Caco-2 (cell line): ENCODE measurements around the gene TMEM252. TPM values are rescaled to one million over a fixed set of nuclear protein-coding genes. Genes with fewer than 3 reads are reported as not detected.

Experiments
- BruUV-seq: library from RNA; stranded (reverse); fragments of 400-500 nt; replicated peaks from 2 replicates; lab custom pipeline; 2021; lab: Mats Ljungman, UMichigan
- CTCF ChIA-PET: fragments of 300-600 bp; sonication (Branson Sonifier 250); formaldehyde crosslinking; loops from one replicate; lab custom pipeline; 2022; ENCODE audit warnings: antibody characterized with exemption; lab: Charles Lee
- POLR2A ChIA-PET: fragments of 300-600 bp; sonication (Branson Sonifier 250); formaldehyde crosslinking; loops from one replicate; lab custom pipeline; 2022; ENCODE audit warnings: antibody characterized with exemption; lab: Charles Lee
- DNase-seq, 2 experiments: peaks; one replicate each; pipeline versions ENCODE4 v3.0.0 to v3.0.0-alpha.2; 2020 to 2022
- H3K27me3 ChIP-seq: replicated peaks from 2 replicates; pipeline ENCODE4 v1.6.0; 2011; ENCODE audit warnings: low read length; ENCODE audit not compliant: control insufficient read depth, insufficient read depth
- H3K36me3 ChIP-seq: 2 replicates; pipeline ENCODE4 v1.5.1; 2011; ENCODE audit warnings: low read length; ENCODE audit not compliant: control insufficient read depth, insufficient read depth
- H3K4me1 ChIP-seq: fragments of 250-450 bp; sonication (Bioruptor Pico); 2 replicates; pipeline ENCODE4 v1.5.1; 2020; ENCODE audit warnings: mild to moderate bottlenecking
- H3K4me3 ChIP-seq: 2 replicates; pipeline ENCODE4 v1.5.1; 2011; ENCODE audit warnings: low read depth, mild to moderate bottlenecking, control low read depth, low read length
- H3K9me3 ChIP-seq: fragments of 250-450 bp; sonication (Bioruptor Pico); 2 replicates; pipeline ENCODE4 v1.5.1; 2020; ENCODE audit warnings: mild to moderate bottlenecking, moderate library complexity
- H3K27ac Mint-ChIP-seq: one replicate; pipeline ENCODE4 v1.8.0; 2022; ENCODE audit warnings: mixed read lengths; ENCODE audit not compliant: unreplicated experiment
- H3K27me3 Mint-ChIP-seq: one replicate; pipeline ENCODE4 v1.8.0; 2022; ENCODE audit warnings: mixed read lengths; ENCODE audit not compliant: insufficient read depth, unreplicated experiment
- H3K36me3 Mint-ChIP-seq: one replicate; pipeline ENCODE4 v1.8.0; 2022; ENCODE audit warnings: mild to moderate bottlenecking, mixed read lengths; ENCODE audit not compliant: insufficient read depth, unreplicated experiment
- H3K4me1 Mint-ChIP-seq: one replicate; pipeline ENCODE4 v1.8.0; 2022; ENCODE audit warnings: low read depth, mixed read lengths; ENCODE audit not compliant: unreplicated experiment
- H3K4me3 Mint-ChIP-seq: one replicate; pipeline ENCODE4 v1.8.0; 2022; ENCODE audit warnings: mild to moderate bottlenecking, moderate library complexity, mixed read lengths; ENCODE audit not compliant: unreplicated experiment
- H3K9me3 Mint-ChIP-seq: one replicate; pipeline ENCODE4 v1.8.0; 2022; ENCODE audit warnings: mixed read lengths; ENCODE audit not compliant: unreplicated experiment
- CTCF ChIP-seq, 2 experiments: fragments of 200-600 bp in 1 of 2; IDR thresholded peaks; 1 replicate in 1 of 2; 2 replicates in 1 of 2; pipeline versions ENCODE4 v1.5.1 to v1.8.0; 2011 to 2022; ENCODE audit warnings: antibody characterized with exemption in 1 of 2, control low read depth in 1 of 2, inconsistent platforms in 1 of 2, low read depth in 1 of 2, low read length in 1 of 2, mild to moderate bottlenecking in 1 of 2, moderate library complexity in 1 of 2; ENCODE audit not compliant: insufficient read depth in 1 of 2, severe bottlenecking in 1 of 2, unreplicated experiment in 1 of 2
- intact Hi-C: fragments of 100-400 bp; cut with micrococcal nuclease; formaldehyde crosslinking; loops from one replicate; pipeline ENCODE4 v1.10.0; 2022; ENCODE audit not compliant: unreplicated experiment
- total RNA-seq: library from RNA; stranded (reverse); gene quantifications from 2 replicates; pipeline ENCODE4 v1.2.3, GENCODE V29; 2022

TMEM252 gene
- total RNA-seq, 1 experiment from 2014 or later, result not detected

- Mint-ChIP-seq H3K9me3 (no peaks in the 10 kb centered on the region), H3K4me1 (no peaks in the 10 kb centered on the region), H3K27me3 (no peaks in the 10 kb centered on the region), H3K36me3 (no peaks in the 10 kb centered on the region), H3K4me3 (no peak overlapping the region), H3K27ac (no peak overlapping the region)
- intact Hi-C loops, result no loop called here
- no peak for DNase-seq
- H3K4me1 ChIP-seq, result no peaks in the 10 kb centered on the region
- no peak overlapping the region for H3K4me3 ChIP-seq
- no TSS peak for BruUV-seq
- no peaks in the 10 kb centered on the region for H3K9me3 ChIP-seq
- ChIA-PET POLR2A (no interaction called here), CTCF (no interaction called here)
- TF ChIP-seq CTCF (IDR thresholded peaks at IDR 0.05; ENCODE audit: insufficient read depth in 1 of 2, low read depth in 1 of 2, low read length in 1 of 2, severe bottlenecking in 1 of 2, unreplicated experiment in 1 of 2), result no peak
- H3K36me3 ChIP-seq, result no peaks in the 10 kb centered on the region
- no peaks in the 10 kb centered on the region for H3K27me3 ChIP-seq
Observed at GRCh38 chr9:68488126-68488525, 52.6 kb downstream of the TMEM252 start.

Other genes with a start within 250 kb of the TMEM252 start
- gene FOXD4L3, start 238.0 kb downstream of the TMEM252 start, total RNA-seq, result 0.23 TPM in 1 of 2 replicates, not detected in the other
- gene PGM5, start 184.3 kb downstream of the TMEM252 start, total RNA-seq, result 4.2 and 6.5 TPM in 2 replicates
- gene PIP5K1B, start 164.4 kb upstream of the TMEM252 start, total RNA-seq, result 10.3 and 12.9 TPM in 2 replicates